ENCODE measurements around the gene NFIC. TPM values are rescaled to one million over a fixed set of nuclear protein-coding genes. Genes with fewer than 3 reads are reported as not detected.

Gene NFIC
- total RNA-seq, 4 donors from 2014 or later: 102 to 236 (median 158) TPM

DNA sequence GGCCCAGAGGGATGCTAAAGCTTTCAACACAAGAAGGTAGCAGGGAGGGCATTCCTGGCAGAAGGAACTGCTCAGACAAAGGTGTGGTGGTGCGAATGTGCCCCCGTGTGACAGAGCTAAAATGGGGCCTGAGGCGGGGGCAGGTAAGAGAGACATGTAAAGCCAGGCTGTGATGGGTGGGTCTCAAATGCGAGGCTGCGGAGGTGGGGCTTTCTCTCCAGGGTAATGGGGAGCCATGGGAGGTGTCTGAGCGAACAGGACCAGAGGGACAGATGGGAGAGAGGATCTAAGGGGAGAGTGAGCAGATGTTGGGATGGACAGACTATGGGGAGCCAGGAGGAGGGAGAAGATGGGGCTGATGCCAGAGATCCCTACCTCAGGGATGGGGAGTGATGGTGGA, 44.7 kb upstream of the NFIC start:
- 50 to 53% methylated on average over 6 of the region's 6 CpGs for WGBS, 2 donors
- TF ChIP-seq, protein P1, sequence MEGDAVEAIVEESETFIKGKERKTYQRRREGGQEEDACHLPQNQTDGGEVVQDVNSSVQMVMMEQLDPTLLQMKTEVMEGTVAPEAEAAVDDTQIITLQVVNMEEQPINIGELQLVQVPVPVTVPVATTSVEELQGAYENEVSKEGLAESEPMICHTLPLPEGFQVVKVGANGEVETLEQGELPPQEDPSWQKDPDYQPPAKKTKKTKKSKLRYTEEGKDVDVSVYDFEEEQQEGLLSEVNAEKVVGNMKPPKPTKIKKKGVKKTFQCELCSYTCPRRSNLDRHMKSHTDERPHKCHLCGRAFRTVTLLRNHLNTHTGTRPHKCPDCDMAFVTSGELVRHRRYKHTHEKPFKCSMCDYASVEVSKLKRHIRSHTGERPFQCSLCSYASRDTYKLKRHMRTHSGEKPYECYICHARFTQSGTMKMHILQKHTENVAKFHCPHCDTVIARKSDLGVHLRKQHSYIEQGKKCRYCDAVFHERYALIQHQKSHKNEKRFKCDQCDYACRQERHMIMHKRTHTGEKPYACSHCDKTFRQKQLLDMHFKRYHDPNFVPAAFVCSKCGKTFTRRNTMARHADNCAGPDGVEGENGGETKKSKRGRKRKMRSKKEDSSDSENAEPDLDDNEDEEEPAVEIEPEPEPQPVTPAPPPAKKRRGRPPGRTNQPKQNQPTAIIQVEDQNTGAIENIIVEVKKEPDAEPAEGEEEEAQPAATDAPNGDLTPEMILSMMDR (IDR thresholded peaks at IDR 0.05): no peak
- TF ChIP-seq POLR2A (IDR thresholded peaks at IDR 0.05): no peak
- no peak for DNase-seq (ENCODE audit: low spot score in 2 of 2)
- intact Hi-C loops (cut with DNase I; ENCODE audit: low total_unique reads): no loop called here
- no peak overlapping the region for H3K4me3 ChIP-seq (ENCODE audit: low read depth, poor library complexity, severe bottlenecking)

DNA sequence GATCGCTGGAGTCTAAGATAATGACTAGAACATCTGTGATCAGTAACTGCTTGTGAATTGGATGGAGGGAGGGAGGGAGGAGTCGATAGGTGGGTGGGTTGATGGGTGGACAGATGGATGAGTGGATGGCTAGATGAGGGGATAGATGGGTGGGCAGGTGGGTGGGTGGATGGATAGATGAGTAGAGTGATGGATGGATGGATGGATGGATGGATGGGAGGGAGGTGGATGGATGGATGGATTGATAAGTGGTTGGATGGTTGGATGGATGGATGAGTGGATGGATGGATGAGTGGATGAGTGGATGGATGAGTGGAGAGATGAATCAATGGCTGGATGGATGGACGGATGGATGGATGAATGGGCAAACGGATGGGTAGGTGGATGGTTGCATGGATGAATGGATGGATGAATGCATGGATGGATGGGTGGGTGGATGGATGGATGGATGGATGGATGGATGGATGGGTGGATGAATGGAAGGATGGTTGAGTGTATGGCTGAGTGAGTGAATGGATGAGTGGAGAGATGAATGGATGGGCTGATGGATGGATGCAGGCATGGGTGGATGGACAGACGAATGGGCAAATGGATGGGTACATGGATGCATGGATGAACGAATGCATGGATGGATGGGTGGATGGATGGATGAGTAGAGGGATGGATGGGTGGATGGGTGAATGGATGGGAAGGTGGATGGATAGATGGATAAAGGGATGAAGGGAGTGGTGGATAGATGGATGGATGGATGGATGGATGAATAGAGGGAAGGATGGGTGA, 44.0 kb upstream of the NFIC start:
- intact Hi-C loops (cut with DNase I; ENCODE audit: low total_unique reads): no loop called here
- H3K4me3 ChIP-seq (ENCODE audit: low read depth, poor library complexity, severe bottlenecking): no peak overlapping the region
- WGBS, 2 donors: 77 to 87% methylated on average over 6 of the region's 6 CpGs
- no peak for DNase-seq (ENCODE audit: low spot score in 2 of 2)
- no peak for TF ChIP-seq POLR2A (IDR thresholded peaks at IDR 0.05)
- TF ChIP-seq, protein P1 (IDR thresholded peaks at IDR 0.05): no peak

DNA sequence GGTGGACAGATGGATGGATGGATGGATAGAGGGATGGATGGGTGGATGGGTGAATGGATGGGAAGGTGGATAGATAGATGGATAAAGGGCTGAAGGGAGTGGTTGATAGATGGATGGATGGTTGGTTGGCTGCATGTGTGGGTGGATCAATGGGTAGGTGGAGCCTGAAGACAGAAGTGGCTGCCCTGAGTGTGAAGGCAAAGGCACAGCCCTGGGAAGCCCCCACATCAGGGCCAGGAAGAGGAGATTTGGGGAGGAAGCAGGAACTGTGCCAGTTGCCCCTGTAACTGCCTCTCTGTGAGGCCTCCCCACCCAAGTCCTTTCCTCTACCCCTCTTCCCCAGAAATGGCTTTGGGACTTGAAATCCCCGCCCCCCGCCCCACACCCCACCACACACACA, 43.4 kb upstream of the NFIC start:
- H3K4me3 ChIP-seq (ENCODE audit: low read depth, poor library complexity, severe bottlenecking): no peak overlapping the region
- no peak for TF ChIP-seq POLR2A (IDR thresholded peaks at IDR 0.05)
- TF ChIP-seq, protein P1 (IDR thresholded peaks at IDR 0.05): no peak
- intact Hi-C loops (cut with DNase I; ENCODE audit: low total_unique reads): no loop called here
- 35 to 53% methylated on average over 2 of the region's 2 CpGs for WGBS, 2 donors
- no peak for DNase-seq (ENCODE audit: low spot score in 2 of 2)

DNA sequence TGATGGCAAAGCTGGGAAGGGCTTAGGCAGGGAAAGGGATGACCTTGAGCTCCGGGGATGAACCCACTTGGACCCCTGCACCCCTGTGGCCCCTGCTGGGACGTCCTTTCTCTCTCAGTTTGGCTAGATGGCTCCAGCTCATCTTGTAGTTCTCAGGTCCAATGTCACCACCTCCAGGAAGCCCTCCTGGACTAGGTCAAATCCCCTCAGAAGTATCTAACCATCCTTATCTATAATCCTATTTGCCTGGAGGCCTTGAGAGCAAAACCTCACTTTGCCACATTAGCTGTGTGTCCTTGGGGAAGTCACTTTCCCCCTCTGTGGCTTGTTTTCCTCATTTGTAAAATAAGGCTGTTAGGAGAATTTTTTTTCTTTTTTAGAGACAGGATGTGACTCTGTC, 42.7 kb upstream of the NFIC start:
- no peak overlapping the region for H3K4me3 ChIP-seq (ENCODE audit: low read depth, poor library complexity, severe bottlenecking)
- intact Hi-C loops (cut with DNase I; ENCODE audit: low total_unique reads): loop anchor here (2.0 kb wide), 1 partner anchor 149 kb away; no protein-coding TSS in a partner anchor
- TF ChIP-seq POLR2A (IDR thresholded peaks at IDR 0.05): no peak
- TF ChIP-seq, protein P1 (IDR thresholded peaks at IDR 0.05): no peak
- no peak for DNase-seq (ENCODE audit: low spot score in 2 of 2)
- WGBS, 2 donors: 10 to 45% methylated on average over 2 of the region's 2 CpGs

DNA sequence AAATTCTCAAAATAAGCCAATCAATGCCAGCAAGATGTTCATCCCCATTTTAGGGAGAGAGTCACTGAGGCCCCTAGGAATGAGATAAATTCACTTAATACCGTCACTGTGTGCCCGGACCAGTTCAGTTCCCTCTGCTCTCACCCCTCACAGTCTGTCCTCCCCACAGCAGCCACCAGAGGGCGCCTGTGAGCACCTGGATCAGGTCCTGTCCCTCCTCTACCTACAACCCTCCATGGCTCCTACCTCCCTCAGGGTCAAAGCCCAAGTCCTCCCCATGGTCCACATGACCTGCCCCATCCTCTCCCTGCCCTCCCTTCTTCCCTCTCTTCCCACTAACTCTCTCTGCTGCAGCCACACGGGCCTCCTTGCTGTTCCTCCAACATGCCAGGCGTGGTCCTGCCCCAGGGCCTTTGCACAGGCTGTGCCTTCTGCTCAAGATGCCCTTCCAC, 42.0 kb upstream of the NFIC start:
- DNase-seq (ENCODE audit: low spot score in 2 of 2): peak in 1 of 2 donors; percentile 94

More for the DNA sequence above, 42.0 kb upstream of the NFIC start:
- TF ChIP-seq POLR2A (IDR thresholded peaks at IDR 0.05): no peak
- TF ChIP-seq, protein P1 (IDR thresholded peaks at IDR 0.05): peak in 1 of 3 donors; percentile 75
- H3K4me3 ChIP-seq (ENCODE audit: low read depth, poor library complexity, severe bottlenecking): no peak overlapping the region
- WGBS, 2 donors: 37 to 38% methylated on average over 5 of the region's 5 CpGs
- intact Hi-C loops (cut with DNase I; ENCODE audit: low total_unique reads): loop anchor here (2.0 kb wide), 1 partner anchor 148 kb away; no protein-coding TSS in a partner anchor
